GM10266 (cell line): ENCODE data around the gene SETD1A.
A peak's percentile ranks its signal among the peaks of the same experiment; 100 is the strongest.

Experiments
- DNase-seq: peaks from one replicate; pipeline ENCODE4 v3.0.0; 2012; ENCODE audit errors: extremely low spot score
- CTCF ChIP-seq: IDR thresholded peaks from 2 replicates; pipeline ENCODE4 v1.5.1; 2012; ENCODE audit warnings: mild to moderate bottlenecking, low read depth; ENCODE audit not compliant: control insufficient read depth, insufficient read depth; ENCODE audit errors: missing control alignments

The SETD1A gene

GRCh38 chr16:30944352-30944751 is 13.2 kb upstream of the SETD1A start:
- TF ChIP-seq CTCF, result no peak
- no peak for DNase-seq

- no peak for DNase-seq
These were observed 10.6 kb upstream of the SETD1A start for GRCh38 chr16:30946671-30947540.

GRCh38 chr16:30947541-30947858 is 10.1 kb upstream of the SETD1A start:
- TF ChIP-seq CTCF, result no peak
- no peak for DNase-seq

More at GRCh38 chr16:30946671-30947540, 10.6 kb upstream of the SETD1A start:
- TF ChIP-seq CTCF, result no peak

GRCh38 chr16:30947859-30948666 is 9.5 kb upstream of the SETD1A start:
- no peak for TF ChIP-seq CTCF
- DNase-seq, result peak; percentile 51

GRCh38 chr16:30948667-30949649 is 8.6 kb upstream of the SETD1A start, which contains the start of gene ORAI3:
Gene ORAI3 (plus strand): TSS chr16:30949068. CDS start chr16:30949290, 222 bp downstream.
- TF ChIP-seq CTCF, result no peak
- peak; percentile 92 for DNase-seq

- peak; percentile 42 for TF ChIP-seq CTCF
- peak; percentile 74 for DNase-seq
These were observed 7.7 kb upstream of the SETD1A start for GRCh38 chr16:30949650-30950515.
